ENCODE results near the gene AZIN2. TPM values are rescaled to one million over a fixed set of nuclear protein-coding genes. Genes with fewer than 3 reads are reported as not detected.

The AZIN2 gene
- total RNA-seq, 1 donor from 2014 or later, result 1.9 TPM

DNA sequence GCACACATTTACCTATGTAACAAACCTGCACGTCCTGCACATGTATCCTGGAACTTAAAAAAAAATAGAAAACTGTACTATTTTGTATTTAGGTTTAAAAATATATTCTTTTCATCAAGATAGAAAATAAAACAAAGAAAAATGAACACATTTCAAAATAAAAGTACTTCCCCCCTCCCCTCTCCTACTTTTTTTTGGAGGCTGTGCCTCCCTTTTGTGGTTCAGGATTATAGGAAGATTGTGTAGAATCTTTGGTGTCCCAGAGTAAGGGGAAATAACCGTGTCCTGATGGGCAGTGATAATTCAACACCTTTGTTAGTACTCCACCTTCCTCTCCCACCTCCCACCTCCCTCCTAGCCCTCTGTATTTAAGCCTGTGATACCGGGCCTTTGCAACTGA, 60.8 kb downstream of the AZIN2 start:
- intact Hi-C loops (cut with DNase I), result no loop called here
- ATAC-seq (ENCODE audit: poor library complexity), result no peak
- DNase-seq, result no peak

DNA sequence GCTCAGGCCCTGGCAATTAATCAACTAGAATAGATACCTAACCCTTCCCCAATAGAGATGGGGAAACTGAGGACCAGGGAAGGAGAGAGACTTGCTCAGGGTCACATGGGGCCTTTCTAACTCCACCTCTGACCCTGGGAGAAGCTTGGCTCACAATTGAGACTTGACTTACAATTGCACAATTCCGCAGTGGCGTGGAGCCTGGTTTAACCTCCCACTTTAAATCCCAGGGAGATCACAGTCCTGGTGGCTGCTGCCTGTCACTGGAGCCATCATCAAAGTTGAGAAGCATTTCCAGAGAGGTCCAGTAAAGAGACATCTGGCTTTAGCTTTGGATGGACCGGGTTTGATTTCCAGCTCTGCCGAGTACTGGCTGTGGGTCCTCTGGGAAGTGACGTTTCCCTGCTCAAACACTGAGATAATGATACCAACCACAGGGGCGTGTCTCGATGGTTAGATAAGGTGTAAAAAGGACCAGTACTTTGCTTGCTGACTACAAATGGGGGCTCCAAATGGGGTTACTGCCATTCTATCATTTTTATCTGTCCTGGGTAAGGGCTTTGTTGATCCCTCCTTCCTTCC, 61.6 kb downstream of the AZIN2 start:
- DNase-seq (peak; percentile 57), ATAC-seq (ENCODE audit: poor library complexity) (peak; percentile 70)
- intact Hi-C loops (cut with DNase I), result no loop called here

DNA sequence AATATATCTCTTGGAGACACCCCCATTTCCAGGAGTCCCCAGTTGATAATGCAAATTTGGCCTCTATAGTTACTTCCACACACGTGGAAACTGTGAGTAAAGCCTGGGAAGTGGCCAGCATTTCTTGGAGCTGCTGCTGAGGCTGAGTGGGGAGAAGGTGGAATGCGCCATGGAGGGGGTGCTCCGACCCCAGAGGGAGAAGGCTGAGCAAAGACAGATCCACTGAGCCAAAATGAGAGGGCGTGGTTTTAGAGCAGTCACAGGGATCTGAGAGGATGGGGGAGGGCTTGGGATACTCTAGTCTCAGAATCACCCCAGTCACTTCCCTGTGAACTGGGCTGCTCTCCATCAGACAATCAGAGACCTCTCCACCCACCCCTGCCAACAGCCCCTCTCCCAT, 62.2 kb downstream of the AZIN2 start:
- peak; percentile 55 for ATAC-seq (ENCODE audit: poor library complexity)
- intact Hi-C loops (cut with DNase I), result no loop called here
- DNase-seq, result no peak

DNA sequence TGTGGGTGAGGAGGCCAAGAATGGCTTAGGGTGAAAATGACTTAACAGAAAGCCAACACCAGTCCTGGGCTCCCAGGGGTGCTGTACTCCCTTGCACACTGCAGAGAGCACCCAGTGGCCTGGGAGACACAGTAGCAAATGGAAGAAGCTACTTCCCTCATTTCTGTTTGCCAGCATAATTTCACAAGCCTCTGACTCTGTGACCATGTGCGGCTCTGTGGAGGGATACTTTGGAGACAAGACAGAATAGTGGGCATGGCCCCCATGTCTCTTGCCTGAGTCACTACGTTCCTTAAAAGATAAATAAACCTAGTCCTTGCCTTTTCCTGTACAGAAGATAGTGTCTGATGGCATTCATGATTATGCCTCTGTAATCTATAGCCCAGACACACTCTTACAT, 62.7 kb downstream of the AZIN2 start:
- ATAC-seq (ENCODE audit: poor library complexity), result no peak
- no peak for DNase-seq
- intact Hi-C loops (cut with DNase I), result no loop called here

DNA sequence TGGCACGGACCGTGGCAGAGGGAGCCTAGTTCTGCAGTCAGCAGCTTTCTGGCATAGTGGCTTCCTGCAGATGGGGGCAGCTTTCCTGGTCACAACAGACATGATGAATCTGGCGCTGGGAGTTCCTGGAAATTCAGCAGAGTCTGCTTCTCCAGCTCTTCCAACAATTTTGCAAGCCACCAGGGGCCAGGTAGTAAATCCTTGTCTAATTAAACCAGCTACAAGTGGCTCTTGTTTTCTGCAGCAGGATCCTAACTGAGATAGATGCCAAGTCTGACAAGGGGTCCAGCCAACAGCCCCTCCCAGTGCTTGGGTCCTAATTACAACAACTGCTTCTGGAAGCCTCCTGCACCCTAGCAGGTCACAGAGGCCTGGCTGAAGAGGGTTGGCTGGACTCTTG, 65.0 kb downstream of the AZIN2 start:
- ATAC-seq (ENCODE audit: poor library complexity) (no peak), DNase-seq (no peak)
- intact Hi-C loops (cut with DNase I), result no loop called here

DNA sequence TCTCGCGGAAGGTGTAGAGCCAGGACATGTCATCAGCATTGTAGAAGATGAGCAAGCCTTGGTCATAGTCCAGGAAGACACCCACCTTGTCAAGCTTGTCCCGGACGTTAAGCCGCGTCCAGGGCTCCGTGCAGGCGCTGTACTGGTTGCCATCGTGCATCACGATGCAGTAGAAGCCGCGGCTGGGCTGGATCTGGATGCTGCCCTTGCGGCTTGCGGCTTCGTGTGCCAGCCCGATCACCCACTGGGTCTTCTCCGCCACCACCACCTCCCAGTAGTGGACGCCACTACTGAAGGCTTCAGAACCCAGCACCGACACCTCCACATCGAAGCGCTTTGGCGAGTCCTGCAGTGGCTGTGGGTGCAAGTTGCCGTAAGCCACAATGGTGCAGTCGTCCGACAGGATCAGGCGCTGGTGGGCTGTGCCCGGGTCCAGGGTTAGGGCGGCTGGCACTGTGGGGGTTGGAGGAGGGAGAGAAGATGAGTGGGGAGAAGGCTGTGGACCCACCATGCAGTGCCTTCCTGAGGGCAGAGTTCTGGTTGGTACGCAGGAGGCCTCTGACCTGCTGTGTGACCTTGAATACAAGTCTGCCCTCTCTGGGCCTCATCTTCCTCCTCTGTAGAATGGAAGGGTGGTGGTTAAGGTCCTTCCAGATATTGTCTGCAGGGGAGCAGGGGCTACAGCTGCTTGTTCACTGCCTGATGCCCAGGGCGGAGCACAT, 66.5 kb downstream of the AZIN2 start:
- DNase-seq, result no peak
- no peak for ATAC-seq (ENCODE audit: poor library complexity)
- intact Hi-C loops (cut with DNase I), result no loop called here

DNA sequence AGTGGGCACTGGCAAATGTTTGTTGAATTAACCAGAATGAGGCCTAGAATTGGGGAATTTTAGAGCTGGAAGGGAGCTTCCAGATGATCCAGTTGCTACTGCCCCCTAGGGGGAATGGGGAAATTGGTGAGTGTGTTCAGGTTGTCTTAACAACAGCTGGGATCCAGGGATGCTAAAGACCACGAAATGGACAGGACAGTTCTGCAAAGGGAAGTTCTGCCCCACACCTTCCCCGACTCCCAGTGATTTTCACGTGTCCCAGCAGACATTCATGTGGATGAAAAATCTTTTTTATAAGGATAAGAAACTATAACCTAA, 67.0 kb downstream of the AZIN2 start:
- intact Hi-C loops (cut with DNase I), result no loop called here
- ATAC-seq (ENCODE audit: poor library complexity) (no peak), DNase-seq (no peak)

DNA sequence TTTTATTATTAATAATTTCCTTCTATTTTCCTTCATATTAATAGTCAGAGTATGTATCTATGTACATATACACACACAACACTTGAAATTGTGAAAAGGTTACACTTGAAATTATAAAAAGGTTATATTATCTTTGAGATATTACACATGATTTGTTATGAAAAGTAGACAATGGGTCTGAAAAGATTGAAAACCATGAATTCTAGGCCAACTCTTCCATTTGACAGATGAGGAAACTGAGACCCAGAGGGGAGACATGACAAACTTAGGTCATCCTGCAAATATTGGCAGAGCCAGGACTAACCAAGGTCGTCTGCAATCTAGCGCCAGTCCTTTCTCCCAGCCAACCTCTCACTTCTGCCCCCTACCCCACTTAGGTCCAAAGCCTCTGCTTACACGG, 67.7 kb downstream of the AZIN2 start:
- ATAC-seq (ENCODE audit: poor library complexity), result no peak

DNA sequence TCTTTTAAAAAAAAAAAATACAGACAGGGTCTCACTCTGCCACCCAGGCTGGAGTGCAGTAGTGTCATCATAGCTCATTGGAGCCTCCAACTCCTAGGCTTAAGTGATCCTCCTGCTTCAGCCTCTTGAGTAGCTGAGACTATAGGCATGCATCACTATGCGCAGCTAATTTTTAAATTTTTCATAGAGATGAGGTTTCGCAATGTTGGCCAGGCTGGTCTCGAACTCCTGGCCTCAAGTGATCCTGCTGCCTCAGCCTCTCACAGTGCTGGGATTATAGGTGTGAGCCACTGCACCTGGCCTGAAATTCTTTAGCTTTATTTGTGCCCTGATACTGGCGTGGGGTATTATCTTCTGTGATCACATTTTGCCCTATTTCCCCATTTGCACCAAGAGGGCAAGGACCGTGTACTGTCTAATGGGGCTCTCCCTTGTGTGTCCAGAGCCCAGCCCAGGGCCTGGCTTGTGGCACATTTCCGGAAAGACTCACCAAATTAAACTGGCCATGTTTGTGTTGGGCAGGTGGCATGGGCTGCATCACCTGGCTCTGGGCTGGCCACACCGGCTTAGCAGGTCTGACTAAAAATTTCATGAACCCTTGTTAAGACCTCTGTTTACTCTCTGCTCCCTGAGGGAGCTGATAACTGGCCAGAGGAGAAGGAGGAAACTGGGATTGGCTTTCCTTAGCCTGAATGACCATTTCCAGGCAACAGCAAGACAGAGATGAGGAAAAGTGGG, 68.7 kb downstream of the AZIN2 start:
- ATAC-seq (ENCODE audit: poor library complexity) (no peak), DNase-seq (no peak)
- intact Hi-C loops (cut with DNase I), result no loop called here

More for the DNA sequence above, 67.7 kb downstream of the AZIN2 start:
- DNase-seq, result no peak
- intact Hi-C loops (cut with DNase I), result no loop called here

DNA sequence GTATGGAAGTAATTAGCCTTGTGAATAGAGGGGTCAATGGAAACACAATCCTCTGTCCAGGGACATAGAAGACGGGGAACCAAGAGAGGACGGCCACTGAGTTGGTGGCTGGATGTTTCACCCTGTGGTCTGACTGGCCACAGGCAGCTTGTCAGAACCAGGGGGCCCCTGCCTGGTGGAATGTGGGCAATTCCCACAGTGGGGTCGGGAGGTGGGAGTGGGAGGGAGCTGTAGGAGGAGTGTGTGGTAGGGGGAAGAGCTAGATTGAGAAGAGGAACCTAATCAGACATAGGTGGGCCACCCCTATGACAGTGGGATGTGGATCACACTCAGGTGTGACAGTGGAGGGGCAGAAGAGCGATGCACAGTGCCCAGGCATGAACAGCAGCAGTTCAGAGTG, 69.6 kb downstream of the AZIN2 start:
- intact Hi-C loops (cut with DNase I), result no loop called here
- DNase-seq, result no peak
- no peak for ATAC-seq (ENCODE audit: poor library complexity)

DNA sequence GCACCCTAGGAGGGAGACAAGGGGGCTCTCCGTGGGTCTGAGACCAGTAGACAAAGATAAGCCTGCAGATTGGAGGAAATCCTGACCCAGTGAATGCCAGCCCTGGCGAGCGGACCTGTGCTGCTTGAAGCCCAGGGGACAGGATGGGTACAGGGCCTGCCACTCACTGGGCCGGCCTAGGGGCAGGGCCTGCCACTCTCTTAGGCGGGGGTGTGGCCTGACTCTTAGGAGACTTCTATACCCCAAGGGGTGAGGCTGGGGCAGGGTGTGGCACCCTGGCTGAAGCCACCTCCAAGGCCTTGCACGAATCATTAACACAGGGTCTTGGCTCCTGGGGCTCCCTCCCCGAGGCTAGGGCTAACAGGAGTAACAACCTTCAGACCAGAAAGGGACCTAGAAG, 70.2 kb downstream of the AZIN2 start:
- no peak for DNase-seq
- intact Hi-C loops (cut with DNase I), result no loop called here
- no peak for ATAC-seq (ENCODE audit: poor library complexity)

DNA sequence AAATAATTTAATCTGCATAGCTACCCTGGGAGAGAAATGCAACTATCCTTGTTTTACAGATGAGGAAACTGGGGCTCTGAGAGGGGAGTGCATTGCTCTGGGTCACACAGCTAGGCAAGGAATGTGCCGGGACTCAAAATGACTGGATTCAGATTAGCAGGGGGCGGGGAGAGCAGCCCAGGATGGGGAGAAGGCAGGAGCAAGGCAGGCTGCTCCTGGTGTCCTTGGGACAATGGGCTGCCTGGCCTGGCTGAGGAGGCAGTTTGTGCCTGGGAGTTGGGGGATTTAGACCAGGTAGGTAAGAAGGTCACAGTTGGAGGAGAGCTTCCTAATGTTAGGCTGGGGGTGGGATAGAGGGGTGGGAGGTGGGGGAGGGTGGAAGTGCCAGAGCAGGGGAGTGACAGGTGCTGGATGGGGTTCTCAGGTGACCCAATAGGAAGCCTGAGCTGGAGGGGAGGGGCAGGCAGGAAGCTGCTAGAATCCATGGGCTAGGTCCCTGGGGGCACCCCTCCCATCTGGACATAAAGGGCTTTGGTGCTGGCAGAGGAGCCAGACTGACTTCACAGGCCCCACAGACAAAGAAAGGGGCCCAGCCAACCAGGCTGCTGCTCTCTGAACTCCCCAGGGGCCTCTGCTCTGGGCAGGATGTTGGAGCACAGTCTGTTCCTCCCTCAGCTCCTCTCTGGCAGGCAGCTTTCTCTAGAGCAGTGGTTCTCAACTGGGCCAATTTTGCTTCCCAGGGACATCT, 71.9 kb downstream of the AZIN2 start:
- ATAC-seq (ENCODE audit: poor library complexity) (peak; percentile 95), DNase-seq (peak; percentile 93)
- intact Hi-C loops (cut with DNase I), result no loop called here

DNA sequence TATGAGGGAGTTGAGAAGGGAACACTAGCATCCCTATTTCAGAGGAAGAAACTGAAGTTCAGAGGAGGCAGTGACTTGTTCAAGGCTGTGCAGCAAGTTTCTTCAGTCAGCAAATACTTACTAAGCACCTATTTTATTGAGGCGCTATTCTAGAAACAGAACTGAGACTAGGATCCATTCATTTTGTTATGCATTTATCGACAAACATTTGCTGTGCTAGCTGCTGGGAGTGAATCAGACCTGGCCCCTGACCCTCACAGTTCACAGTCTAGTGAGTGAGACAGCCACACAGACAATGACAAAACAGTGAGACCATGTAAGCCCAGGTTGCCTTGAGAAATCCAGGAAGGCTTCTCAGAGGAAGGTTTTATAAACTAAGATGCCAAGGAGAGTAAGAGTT, 72.7 kb downstream of the AZIN2 start:
- intact Hi-C loops (cut with DNase I), result no loop called here
- DNase-seq (no peak), ATAC-seq (ENCODE audit: poor library complexity) (no peak)

DNA sequence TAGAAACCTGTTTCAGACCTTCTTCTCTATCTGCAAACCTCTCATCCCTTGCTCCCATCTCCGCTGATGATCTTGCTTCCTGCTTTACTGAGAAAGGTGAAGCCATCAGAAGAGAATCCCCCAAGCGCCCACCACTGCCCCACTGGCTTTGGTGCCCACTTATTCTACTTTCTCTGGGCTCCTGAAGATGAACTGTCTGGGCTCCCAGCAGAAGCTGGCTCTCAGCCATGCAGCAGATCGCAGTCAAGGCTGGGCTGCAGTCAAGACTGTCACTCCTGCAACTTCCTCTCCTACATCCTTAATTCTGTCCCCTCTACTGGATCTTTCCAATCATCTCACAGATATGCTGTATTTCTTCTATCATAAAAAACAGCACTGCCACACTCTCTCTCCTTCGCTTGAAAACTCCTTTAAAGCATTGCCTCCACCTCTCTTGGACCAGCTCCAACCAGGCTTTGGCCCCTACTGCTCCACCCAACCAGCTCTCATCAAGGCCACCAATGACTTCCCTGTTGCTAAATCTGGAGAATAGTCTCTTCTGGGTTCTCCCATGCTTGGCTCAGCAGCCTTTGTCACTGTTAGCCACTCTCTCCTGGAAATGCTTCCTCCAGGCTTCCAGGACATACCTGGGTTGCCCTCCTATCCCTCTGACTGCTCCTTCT, 75.1 kb downstream of the AZIN2 start:
- intact Hi-C loops (cut with DNase I), result no loop called here
- DNase-seq (no peak), ATAC-seq (ENCODE audit: poor library complexity) (no peak)

DNA sequence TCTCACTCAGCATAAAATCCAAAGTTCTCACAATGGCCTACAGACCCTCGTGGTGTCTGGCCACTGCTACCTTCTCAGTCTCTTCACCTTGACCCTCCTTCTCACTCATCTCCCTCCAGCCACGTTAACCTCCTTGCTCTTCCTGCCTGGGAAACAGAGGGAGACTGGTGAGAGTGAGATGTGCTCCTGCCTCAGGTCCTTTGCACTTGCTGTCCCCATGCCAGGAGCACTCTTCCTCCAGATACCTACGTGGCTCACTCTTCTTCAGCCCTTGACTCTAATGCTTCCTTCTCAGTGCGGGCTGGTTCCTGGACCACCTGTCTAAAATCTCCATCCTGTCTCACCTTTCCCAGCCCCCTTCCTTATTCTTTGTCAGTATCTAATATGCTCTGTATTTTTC, 76.2 kb downstream of the AZIN2 start:
- intact Hi-C loops (cut with DNase I), result no loop called here
- ATAC-seq (ENCODE audit: poor library complexity) (no peak), DNase-seq (no peak)

DNA sequence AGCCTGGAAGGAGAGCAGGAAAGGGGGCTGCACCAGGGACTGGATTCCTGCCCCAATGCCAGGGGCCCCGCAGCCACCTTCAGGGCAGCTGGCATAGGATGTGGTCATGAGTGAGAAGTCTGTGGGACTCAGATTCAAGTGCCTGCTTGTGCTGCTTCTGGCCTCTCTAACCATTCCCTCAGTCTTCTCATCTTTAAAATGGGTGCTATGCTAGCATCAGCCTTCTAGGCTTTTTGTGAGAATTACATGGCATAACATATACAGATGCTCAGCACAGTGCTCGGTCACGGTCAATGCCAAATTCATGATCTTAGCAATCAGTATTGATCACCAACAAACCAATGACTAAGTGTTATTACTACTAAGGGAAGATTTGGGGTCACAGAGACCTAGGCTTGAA, 77.4 kb downstream of the AZIN2 start:
- no peak for ATAC-seq (ENCODE audit: poor library complexity)
- intact Hi-C loops (cut with DNase I), result no loop called here
- DNase-seq, result no peak

DNA sequence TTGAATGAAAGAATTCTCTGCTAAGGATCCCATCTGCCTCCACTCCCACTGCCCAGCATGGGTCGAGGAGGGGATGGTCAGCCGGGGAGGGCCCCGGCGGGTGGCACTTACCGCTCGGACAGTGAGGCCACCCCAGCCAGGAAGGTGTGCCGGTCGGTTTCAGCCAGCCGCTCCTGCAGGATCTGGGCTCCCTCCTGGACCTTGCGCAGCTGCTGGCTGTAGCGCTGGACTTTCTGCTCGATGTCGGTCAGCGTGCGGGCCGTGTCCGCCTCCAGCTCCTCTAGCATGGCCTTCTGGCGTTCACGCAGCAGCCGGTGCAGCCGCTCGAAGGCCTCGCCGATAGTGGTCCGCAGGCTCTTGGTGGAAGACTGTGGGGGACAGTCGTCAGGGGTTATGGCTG, 78.6 kb downstream of the AZIN2 start:
- no peak for ATAC-seq (ENCODE audit: poor library complexity)
- DNase-seq, result no peak
- intact Hi-C loops (cut with DNase I), result no loop called here

DNA sequence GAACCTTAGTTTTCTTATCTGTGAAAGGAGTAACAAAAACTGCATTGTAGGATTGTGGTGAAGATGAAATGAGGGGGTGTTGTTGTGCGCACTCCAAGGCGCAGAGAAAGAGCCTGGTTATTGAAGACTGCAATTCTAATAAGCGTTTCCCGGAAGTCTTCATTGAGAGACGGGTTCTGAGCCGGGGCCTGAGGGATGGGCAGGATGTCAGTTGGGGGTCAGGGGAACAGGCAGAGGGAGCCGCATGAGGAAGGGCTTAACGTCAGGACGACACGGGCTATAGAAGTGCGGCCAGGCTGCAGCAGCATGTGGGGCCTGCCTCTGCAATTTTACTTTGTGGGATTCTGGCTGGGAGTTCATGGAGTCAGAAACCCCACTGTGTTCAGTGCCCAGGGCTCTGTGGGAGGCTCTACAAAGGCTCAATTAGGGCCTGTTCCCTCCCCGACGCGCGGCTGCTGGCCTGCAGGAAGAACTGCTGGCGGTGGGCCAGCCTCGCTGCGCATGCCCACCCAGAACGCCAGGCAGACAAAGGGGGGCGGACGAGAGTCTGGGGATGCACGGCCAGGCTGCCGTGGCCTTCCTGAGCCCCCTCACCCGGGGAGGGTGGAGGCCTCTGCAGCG, 80.2 kb downstream of the AZIN2 start:
- ATAC-seq (ENCODE audit: poor library complexity) (peak; percentile 72), DNase-seq (peak; percentile 83)
- intact Hi-C loops (cut with DNase I), result no loop called here

DNA sequence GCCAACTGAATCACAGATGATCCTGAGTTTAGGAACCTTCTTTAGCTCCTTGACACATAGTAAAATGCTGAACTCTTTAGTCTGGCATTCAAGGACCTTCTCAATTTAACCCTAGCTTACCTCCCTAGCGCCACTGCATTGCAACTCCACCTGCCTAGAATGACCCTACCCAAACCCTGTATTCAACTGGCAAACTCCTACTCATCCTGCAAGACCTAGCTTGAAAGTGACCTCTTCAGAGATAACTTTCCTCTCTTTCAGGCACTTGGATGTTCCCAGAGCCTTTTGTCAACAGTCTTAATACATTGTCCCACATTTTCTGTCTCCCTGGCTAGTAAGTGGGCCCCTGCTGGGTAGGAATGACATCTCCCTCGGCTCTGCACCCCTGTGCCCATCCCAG, 81.2 kb downstream of the AZIN2 start:
- DNase-seq, result no peak
- intact Hi-C loops (cut with DNase I), result no loop called here
- no peak for ATAC-seq (ENCODE audit: poor library complexity)
